IPS-20b (cell line): ENCODE measurements around the gene GAS7.

Source experiments
- H3K27ac ChIP-seq: one replicate; pipeline ENCODE4 v1.5.1; 2013; ENCODE audit warnings: low read length
- H3K27me3 ChIP-seq: 2 replicates; pipeline ENCODE4 v1.6.1; 2013; ENCODE audit warnings: mild to moderate bottlenecking, low read length, inconsistent platforms; ENCODE audit not compliant: insufficient read depth
- H3K36me3 ChIP-seq: 2 replicates; pipeline ENCODE4 v1.6.1; 2013; ENCODE audit warnings: low read depth, mild to moderate bottlenecking, inconsistent platforms, low read length, moderate library complexity; ENCODE audit not compliant: insufficient read depth
- H3K4me1 ChIP-seq: 2 replicates; pipeline ENCODE4 v1.6.1; 2013; ENCODE audit warnings: mild to moderate bottlenecking, control low read depth, inconsistent platforms, low read length, moderate library complexity; ENCODE audit not compliant: insufficient read depth
- H3K4me3 ChIP-seq: 2 replicates; pipeline ENCODE4 v1.5.1; 2013; ENCODE audit warnings: mild to moderate bottlenecking, low read length, inconsistent platforms
- H3K9ac ChIP-seq: 2 replicates; pipeline ENCODE4 v1.6.1; 2013; ENCODE audit warnings: low read depth, mild to moderate bottlenecking, inconsistent platforms, low read length, moderate library complexity
- H3K9me3 ChIP-seq: 2 replicates; pipeline ENCODE4 v1.6.1; 2013; ENCODE audit warnings: mild to moderate bottlenecking, low read depth, low read length, inconsistent platforms; ENCODE audit not compliant: insufficient read depth

GAS7 gene

DNA sequence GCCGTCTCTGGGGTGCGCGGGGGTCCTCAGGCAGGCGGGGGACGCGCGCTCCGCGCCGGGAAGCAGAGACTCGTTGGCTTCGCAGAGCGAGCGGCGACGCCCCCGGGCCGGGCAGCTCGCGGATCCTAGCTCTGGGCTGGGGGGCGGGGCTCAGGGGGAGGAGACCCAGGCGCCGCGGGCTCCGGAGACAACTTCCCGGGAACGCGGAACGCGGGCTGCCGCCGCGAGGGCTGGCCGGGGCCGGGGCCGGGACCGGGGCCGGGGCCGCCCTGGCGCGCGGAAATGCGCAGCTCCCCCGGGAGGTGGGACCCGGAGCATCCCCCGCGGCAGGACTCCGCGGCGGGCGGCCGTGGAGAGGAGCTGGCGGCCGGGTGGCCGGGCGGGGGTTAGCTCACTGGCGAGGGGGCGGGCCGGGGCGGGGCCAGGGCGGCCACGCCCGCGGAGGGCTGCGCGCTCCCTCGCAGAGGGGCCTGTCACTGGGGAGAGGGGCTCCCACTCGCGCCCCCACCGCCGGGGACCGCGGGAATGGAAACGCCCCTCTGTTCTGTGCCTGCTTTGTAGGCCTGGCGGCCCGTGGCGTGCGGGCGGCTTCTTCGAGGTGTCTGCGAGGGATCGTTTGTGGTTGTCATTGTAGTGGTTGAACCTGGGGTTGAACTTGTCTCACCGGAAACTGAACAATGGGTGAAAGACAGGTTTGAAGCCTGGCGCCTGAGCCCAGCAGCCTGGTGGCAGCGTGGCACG lies at the start of gene GAS7:
Gene GAS7 (minus strand): TSS at position 98 of the 741 bp plus-strand sequence.
- H3K4me3 ChIP-seq: peak within 1 kb of the TSS; percentile 73
- H3K27me3 ChIP-seq: peaks cover 59% of the 10 kb centered on the region
- no peak within 1 kb of the TSS for H3K9ac ChIP-seq

DNA sequence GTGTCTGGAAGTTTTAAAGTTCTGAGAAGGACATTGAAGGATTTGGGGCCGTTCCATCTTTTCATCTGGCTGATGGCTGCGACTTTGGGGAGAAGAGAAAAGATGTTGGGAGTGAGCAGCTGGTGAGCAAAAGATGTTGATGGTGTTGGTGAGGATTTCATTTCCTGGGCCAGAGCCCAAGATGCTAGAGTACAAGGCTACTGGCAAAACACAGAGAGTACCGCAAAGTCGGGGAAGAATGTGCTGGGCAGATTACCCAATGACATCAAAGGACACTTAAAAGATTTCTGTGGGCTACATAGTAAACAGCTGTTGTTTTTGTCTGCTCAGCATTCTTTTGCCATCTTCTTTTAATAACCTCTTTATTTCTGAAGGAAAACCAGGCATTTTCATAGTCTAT lies 49.4 kb upstream of the GAS7 start:
- Histone ChIP-seq H3K27ac (no peak overlapping the region), H3K4me1 (no peaks in the 10 kb centered on the region), H3K9me3 (no peaks in the 10 kb centered on the region), H3K36me3 (no peaks in the 10 kb centered on the region), H3K27me3 (no peaks in the 10 kb centered on the region), H3K4me3 (no peak overlapping the region), H3K9ac (no peak overlapping the region)

More for the DNA sequence above, at the start of gene GAS7:
- H3K27ac ChIP-seq: no peak within 1 kb of the TSS
- H3K36me3 ChIP-seq: no peaks in the 10 kb centered on the region
- H3K4me1 ChIP-seq: no peaks in the 10 kb centered on the region
- peaks cover 4% of the 10 kb centered on the region; the same call in 1 of the 2 replicates for H3K9me3 ChIP-seq

DNA sequence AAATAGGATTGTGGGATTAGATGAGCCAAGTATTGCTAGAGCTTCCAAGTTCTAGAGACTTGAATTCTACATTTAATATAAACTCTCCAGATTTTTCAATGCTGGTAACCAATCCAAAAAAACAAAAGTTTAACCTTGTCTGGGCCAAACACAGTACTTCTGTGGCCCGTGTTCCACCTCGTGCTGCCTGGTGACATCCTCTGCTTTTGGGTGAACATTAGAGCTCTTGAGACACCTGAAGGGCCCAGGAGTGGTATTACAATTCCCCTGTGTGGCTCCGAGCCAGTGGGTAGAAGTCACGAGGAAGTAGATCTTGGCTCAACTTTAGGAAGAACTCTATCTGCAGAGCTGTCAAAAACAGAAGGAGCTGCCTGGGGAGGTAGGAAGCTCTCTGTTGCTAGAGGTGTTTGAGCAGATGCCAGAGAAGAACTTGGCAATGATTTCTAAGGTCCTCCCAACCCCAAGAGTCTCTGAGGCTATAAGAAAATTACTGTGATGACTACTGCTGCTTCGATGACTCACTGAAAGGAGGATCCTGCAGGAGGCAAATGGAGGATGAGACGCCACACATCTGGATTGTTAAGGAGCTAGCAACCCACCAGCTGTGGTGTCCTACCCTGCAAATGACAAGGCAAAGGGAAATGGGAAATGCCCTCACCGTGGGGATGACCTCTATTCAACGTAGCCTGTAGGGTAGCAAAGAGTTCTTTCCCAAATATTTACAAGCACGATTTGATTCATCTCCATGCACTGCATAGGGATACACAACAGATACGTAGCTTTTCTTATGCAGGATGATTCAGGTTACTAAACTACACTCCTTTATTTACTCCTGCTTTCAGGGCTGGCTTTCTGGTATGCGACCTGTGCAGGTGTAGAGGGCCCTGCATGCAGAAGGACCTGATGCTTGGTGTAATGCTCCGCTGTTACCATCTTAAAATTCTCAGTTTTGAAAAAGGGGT lies 45.8 kb upstream of the GAS7 start:
- H3K9ac ChIP-seq: no peak overlapping the region
- no peaks in the 10 kb centered on the region for H3K27me3 ChIP-seq
- H3K9me3 ChIP-seq: no peaks in the 10 kb centered on the region
- no peak overlapping the region for H3K4me3 ChIP-seq
- H3K36me3 ChIP-seq: no peaks in the 10 kb centered on the region
- H3K4me1 ChIP-seq: no peaks in the 10 kb centered on the region
- H3K27ac ChIP-seq: no peak overlapping the region

DNA sequence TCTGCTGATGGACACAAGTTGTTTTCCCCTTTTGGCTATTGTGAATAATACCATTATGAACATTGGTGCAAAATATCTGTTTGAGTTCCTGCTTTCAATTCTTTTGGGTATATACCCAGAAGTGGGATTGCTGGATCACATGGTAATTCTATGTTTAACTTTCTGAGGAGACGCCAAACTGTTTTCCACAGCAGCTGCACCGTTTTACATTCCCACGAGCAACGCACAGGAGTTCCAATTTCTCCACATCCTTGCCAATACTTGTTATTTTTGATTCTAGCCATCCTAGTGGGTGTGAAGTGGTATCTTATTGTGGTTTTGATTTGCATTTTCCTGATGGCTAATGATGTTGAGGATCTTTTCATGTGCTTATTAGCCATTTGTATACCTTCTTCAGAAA lies 43.4 kb upstream of the GAS7 start:
- H3K9ac ChIP-seq: no peak overlapping the region
- no peak overlapping the region for H3K27ac ChIP-seq
- no peaks in the 10 kb centered on the region for H3K27me3 ChIP-seq
- no peaks in the 10 kb centered on the region for H3K4me1 ChIP-seq
- H3K36me3 ChIP-seq: no peaks in the 10 kb centered on the region
- no peak overlapping the region for H3K4me3 ChIP-seq
- no peaks in the 10 kb centered on the region for H3K9me3 ChIP-seq

DNA sequence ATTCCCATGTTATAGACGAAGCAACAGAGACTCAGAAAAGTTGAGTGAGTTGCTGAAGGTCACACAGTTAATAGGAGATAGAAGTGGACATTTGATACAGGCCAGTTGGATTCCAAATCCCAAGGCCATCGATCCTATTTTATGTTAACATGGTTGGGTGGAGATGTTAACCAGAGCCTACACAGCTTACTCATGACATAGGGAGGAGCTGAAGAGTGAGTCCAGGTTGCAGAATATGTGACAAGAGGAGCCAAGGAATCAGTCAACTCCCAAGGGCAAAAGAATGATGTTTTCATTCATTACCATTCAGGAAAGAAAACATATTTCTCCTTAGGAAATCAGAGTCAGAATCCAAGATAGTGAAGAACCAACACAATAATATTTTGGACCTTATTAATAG lies 40.3 kb upstream of the GAS7 start:
- Histone ChIP-seq H3K4me1 (no peaks in the 10 kb centered on the region), H3K27ac (no peak overlapping the region), H3K27me3 (no peaks in the 10 kb centered on the region)

DNA sequence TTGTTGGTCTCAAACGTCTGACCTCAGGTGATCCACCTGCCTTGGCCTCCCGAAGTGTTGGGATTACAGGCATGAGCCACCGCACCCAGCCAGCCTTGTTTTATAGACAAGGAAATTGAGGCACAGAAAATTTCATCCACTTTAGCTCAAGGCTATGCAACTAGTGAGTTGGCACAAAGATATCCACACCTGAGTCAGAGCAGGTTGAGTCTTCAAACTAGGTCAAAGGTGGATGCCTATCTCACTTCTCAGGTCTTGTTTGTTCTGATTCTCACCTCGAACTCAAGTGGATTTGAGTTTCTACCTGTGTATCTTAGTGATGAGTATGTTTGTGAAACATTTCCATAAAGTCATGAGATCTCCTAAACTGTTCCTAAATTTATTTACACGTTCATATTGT lies 35.6 kb upstream of the GAS7 start:
- Histone ChIP-seq H3K27me3 (no peaks in the 10 kb centered on the region), H3K36me3 (no peaks in the 10 kb centered on the region), H3K4me3 (no peak overlapping the region), H3K9me3 (no peaks in the 10 kb centered on the region), H3K4me1 (no peaks in the 10 kb centered on the region), H3K9ac (no peak overlapping the region), H3K27ac (no peak overlapping the region)

More for the DNA sequence above, 40.3 kb upstream of the GAS7 start:
- Histone ChIP-seq H3K9me3 (no peaks in the 10 kb centered on the region), H3K4me3 (no peak overlapping the region), H3K9ac (no peak overlapping the region), H3K36me3 (no peaks in the 10 kb centered on the region)

DNA sequence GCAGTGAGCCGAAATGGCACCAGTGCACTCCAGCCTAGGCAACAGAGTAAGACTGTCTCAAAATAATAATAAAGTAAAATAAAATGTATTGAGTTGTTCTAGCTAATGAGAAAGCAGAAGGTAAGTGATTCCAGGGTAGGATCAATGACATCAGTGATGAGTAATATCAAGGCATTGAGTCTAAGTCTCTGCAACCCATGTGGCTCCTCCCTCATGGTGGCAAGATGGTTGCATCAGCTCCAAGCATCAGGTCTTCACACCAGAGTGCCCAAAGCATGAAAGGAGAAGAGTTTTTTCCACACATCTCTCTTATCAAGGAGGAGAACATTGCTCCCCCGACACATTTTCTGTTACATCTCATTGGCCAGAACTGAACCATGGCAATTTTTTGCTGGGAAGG lies 34.8 kb upstream of the GAS7 start:
- H3K4me1 ChIP-seq: no peaks in the 10 kb centered on the region
- H3K27me3 ChIP-seq: no peaks in the 10 kb centered on the region
- no peak overlapping the region for H3K9ac ChIP-seq
- H3K36me3 ChIP-seq: no peaks in the 10 kb centered on the region
- no peak overlapping the region for H3K27ac ChIP-seq
- no peak overlapping the region for H3K4me3 ChIP-seq
- no peaks in the 10 kb centered on the region for H3K9me3 ChIP-seq

DNA sequence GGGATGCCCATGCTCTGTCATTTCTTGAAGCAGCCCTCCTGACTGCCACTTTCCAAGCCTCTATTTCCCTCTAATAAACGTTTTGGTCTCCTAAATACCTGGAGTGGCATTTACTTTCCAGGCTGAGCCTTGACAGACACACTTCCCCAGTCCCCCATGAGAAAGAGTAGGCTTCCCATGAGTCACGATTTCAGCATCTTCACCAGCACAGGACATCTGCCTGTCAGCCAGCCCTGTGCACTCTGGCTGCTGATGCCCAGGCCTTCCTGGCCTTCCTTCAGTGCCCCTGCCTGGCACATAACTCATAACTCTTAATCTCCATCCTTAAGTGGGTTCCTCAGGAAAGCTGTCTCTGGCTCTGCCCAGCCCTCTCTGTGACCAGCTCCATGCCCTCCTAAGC lies 30.8 kb upstream of the GAS7 start:
- Histone ChIP-seq H3K9ac (no peak overlapping the region), H3K27me3 (no peaks in the 10 kb centered on the region), H3K4me3 (no peak overlapping the region), H3K36me3 (no peaks in the 10 kb centered on the region), H3K4me1 (no peaks in the 10 kb centered on the region), H3K27ac (no peak overlapping the region), H3K9me3 (no peaks in the 10 kb centered on the region)

DNA sequence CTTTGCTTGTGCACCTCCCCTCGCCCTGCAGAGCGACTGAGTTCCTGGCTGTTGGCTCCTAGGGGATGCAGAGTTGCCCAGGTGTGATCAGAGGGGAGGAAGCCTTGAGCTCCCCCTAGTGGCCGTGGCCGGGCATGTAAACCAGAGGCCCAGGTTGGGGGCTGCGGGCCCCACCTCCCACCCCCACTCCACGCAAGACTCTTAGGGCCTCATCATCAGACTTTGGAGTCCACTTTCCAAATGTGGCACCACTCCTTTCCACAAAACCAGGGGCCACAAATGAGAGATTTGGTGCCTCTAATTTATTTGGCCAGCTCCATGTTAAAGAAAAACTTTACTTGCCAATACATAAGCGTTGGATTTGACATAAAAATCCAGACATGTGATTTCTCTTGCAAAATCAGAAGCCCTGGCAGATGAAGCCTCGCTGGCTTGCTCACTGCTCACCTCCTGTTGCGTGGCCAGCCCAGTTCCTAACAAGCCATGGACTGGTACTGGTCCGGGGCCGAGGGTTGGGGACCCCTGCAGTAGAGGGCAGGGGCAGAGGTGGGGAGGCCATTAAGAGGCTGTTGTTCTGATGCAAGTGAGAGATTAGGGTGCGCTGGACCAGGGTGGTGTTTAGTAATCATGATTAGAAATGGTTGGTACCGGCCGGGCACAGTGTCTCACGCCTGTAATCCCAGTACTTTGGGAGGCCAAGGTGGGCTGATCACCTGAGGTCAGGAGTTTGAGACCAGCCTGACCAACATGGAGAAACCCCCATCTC lies 28.7 kb upstream of the GAS7 start:
- Histone ChIP-seq H3K9me3 (no peaks in the 10 kb centered on the region), H3K36me3 (no peaks in the 10 kb centered on the region), H3K4me1 (no peaks in the 10 kb centered on the region)

DNA sequence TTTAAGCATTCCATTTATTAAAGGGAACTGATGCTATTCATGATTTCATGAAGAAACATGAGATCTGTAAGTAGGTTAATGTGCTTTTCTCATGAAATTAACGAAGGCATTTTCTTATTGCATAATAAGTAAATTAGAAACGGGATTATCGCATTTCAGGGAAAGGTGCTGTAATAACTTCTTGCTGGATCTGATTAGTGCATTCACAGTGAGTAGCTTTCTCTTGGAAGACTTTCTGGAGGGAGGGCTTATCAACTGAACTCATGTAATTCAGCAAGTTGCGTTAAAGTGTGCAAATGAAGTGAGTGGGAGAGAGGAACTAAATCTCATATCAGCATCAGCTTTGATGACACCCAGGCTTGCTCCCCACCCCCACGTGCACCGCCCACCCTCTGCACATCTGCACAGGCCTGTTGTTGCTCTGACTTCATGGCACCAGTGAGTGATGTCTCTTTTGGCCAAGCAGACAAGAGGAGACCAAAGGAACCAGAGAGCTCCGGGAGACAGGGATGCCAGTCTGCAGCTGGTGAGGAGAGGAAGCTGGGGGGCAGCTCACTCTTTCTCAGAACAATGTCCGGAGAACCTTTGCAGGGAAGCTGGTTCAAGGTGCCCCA lies 26.3 kb upstream of the GAS7 start:
- Histone ChIP-seq H3K4me3 (no peak overlapping the region), H3K9me3 (no peaks in the 10 kb centered on the region), H3K36me3 (no peaks in the 10 kb centered on the region), H3K9ac (no peak overlapping the region), H3K27ac (no peak overlapping the region), H3K27me3 (no peaks in the 10 kb centered on the region), H3K4me1 (no peaks in the 10 kb centered on the region)

More for the DNA sequence above, 28.7 kb upstream of the GAS7 start:
- no peak overlapping the region for H3K4me3 ChIP-seq
- H3K27me3 ChIP-seq: no peaks in the 10 kb centered on the region
- H3K9ac ChIP-seq: no peak overlapping the region
- no peak overlapping the region for H3K27ac ChIP-seq

DNA sequence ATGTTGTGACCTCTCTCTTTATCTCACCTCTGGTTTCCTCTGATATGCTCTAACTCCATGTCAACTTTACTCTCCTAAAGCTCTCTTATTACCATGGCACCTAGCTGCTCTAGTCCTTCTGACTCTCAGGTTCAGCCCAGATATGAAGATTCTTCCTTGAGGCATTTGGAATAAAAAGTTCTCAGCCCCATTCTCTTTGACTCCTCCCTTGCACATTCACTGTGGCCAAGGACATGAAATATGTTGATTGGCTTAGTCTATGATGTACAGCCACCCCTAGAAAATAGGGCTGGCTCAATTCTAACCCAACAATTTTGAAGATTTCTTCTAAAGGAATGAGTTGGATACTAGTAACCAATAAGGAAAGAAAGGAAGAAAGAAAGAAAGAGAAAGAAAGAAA lies 20.8 kb upstream of the GAS7 start:
- no peak overlapping the region for H3K9ac ChIP-seq
- H3K27ac ChIP-seq: no peak overlapping the region
- peaks cover 7% of the 10 kb centered on the region; the same call in 1 of the 2 replicates for H3K4me1 ChIP-seq
- no peak overlapping the region for H3K4me3 ChIP-seq
- H3K9me3 ChIP-seq: no peaks in the 10 kb centered on the region
- H3K27me3 ChIP-seq: no peaks in the 10 kb centered on the region
- no peaks in the 10 kb centered on the region for H3K36me3 ChIP-seq
